Glomerular visceral epithelial cell (primary cell): ENCODE data around the gene ATG2B.
A peak's percentile ranks its signal among the peaks of the same experiment; 100 is the strongest.
"Not testable (repeated sequence)": the region's sequence is repeated elsewhere in the genome, so short reads cannot be mapped to it uniquely, and the experiment has no call there.

Experiments used
- DNase-seq: peaks from one replicate; pipeline ENCODE4 v3.0.0-alpha.2; 2016; ENCODE audit errors: extremely low spot score

Gene ATG2B

DNA sequence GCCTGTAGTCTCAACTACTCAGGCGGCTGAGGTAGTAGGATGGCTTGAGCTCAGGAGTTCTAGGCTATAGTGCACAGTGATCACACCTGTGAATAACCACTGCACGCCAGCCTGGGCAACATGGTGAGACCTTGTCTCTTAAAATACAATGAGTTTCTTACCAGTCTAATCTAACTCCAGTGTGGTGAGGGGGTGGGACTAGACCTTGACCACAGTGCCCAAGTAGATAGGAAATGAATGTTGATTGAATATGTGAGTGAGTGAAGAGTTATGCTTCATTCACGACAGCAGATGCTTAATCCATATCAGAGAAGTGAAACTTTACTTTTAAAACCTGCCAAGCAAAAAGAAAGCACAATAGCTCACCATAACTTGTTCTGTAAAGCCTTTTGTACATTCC is 17.6 kb upstream of the ATG2B start:
- DNase-seq: no peak

DNA sequence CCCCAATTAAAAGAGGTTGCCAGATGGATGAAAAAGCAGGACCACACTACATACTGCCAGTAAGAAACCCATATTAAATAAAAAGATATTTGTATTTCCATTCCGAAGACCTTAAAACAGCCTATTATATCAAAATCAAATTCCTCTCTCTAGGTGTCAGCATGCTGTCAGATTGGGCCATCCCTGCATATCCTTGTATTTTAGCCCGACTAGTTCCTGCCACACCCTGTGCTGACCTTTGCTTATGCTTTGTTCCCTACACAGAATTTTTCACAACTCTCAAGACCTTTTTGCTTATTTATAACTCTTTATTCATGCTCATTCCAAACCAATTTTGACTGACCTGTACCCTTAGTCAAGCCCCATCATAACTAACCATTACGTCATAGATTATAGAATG is 13.0 kb upstream of the ATG2B start:
- no peak for DNase-seq

DNA sequence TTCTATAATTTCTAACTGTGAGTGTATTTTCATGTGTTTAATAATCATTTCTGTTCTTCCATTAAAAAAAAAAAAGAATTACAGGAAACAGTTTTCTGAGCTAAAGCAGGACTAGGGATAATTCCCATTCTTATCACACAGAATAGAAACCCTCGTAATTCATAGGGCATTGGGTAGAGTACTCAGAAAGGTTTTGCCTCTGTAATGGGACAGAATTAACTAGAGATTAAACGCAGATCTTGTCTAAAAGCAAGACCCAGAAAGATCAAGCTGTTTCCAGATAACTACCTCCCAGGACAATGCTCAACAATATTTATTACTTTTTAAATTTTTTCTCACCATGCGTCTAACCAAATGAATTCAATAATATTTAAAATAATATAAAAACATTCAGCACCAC is 10.4 kb upstream of the ATG2B start:
- no peak for DNase-seq

DNA sequence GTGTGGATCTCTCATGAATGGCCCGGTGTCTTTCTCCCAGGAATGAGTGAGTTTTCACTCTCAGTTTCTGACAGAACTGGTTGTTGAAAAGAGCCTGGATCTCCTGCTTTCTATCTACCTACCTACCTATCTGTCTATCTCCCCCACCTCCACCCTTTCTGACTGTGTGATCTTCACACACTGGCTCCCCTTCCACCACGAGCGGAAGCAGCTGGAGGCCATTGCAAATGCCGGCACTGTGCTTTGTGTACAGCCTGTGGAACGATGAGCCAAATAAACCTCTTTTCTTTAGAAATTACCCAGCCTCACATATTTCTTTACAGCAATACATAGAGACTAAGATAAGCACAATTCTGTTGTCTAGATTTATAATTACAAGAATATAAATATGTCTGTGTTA is 7.4 kb upstream of the ATG2B start:
- no peak for DNase-seq

DNA sequence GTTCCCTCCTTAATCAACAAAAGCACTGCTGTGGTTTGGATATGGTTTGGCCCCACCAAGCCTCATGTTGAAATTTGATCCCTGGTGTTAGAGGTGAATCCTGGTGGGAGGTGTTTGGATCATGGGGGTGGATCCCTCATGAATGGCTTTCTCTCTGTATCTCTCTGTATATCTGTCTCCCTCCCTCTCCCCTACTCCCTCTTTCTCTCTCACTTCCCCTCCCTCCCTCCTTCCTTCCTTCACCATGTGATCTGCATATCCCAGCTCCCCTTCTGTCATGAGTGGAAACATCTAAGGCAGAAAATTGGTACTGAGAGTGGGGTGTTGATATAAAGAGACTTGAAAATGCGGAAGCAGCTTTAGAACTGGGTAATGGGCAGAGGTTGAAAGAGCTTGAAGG is 5.4 kb upstream of the ATG2B start:
- no peak for DNase-seq

DNA sequence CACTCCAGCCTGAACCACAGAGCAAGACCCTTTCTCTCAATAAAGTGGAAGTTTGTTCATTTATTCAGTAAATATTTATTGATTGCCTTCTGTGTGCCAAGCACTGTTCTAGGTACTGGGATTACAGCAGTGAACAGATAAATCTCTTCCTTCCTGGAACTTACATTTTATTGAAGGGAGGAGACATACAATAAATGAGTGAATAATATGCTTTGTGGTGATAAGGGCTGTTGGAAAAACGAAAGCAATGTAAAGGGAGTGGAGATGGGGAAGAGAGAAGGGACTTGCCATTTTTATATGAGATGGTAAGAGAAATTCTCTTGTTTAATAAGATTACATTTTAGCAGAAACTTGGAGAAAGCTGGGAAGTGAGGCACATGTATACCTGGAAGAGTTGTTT is 1.8 kb upstream of the ATG2B start:
- DNase-seq: no peak

DNA sequence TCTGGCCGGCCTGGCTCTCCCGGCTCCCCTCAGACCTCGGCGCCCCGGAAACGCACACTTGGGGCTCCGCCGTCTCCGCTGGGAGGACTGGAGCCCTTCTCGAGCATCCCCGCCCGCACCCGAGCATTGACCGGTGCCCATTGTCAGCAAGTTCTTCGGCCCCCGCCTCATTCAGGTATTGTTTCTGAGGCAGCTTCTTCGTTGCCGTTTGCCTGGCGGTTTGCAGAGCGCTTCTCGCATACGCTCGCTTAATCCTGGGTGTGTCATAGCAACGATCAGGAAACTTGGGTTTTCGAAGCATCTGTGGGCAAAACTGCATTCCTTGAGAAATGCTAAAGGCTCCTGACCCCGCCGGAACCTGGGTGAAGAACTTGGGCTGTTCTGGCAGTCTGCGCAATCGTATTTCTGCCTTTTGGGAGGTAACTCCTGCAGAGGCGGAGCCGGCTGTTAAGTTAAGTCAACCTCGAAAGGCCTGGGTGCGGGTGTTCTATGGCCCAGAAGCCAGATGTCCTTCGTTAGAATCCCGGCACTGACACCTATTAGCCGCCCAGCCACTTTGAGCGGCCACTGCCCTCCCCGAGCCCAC is 703 bp upstream of the ATG2B start:
- DNase-seq: peak; percentile 68

DNA sequence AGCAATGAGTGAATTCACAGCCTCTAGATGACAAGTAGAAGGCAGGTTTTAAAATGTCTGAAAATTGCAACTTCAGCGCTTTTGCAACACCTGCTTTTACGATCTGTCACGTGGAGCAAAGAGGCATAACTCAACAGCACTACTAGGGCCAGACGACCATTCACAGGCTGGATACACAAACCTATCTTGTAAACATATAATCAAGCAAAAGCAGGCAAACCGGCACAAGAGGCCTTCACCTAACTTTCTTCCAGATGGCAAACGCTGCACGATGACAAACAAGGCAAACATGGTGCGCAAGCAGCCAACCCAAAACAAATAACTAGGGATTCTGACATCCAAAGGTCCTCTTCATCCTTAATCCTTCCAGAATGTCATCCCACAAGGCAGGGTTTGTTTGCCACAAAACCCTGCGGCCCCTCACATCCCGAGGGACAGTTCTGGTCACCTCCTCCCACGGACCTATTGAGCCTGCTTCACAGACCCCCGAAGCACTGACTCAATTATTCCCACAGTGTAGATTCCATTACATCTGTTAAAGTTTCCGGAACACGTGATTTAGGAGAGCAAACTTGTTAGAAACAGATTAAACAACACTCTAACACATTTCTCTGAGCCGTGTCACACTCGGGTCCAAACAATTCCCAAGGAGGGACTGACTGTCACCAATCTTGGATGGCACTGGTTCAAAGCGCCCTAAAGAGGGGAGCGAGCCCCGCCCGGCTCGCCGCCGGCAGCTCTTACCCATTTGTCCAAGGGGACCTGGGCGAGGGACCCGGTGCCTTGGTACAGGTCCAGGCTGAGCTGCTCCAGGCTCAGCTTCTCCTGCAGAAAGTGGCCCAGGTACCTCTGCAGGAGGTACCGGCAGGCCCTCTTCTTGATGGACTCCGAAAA is 823 bp downstream of the ATG2B start:
- peak; percentile 14 for DNase-seq

DNA sequence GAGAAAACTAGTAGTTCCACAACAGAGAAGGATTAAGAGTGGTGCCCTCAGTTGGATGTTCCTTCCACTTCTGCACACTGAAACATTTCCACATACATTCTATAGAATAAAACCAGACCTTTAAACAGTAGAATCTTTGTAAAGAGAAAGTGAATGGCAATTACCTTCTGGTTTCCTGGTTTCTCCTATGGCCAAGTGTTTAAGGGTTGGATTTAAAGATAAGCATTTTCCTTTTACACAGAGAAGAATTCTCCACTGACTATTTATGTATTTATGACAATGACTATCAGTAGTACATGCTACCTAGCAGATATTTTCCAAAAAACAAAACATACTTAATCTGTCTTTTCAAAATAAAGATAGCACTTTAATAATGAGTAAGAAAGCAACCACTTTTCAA is 3.2 kb downstream of the ATG2B start:
- DNase-seq: no peak

DNA sequence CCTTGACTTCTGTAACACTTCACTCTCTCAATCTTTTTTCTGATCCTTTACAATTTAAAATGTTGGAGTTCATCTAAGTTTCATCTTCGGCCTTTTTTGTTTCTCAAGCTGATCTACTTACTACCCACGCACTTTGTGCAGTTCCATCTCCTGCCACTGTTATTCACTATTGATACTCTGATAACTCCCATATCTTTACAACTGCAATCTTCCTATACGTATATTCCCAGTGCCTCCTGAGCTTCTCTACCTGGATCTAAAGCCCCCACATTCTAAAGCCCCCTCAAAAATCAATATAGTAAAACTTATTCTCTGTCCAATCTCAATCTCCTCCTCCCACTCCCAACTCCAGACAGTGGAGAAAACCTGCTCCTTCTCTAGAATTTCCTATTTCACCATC is 5.9 kb downstream of the ATG2B start:
- no peak for DNase-seq

DNA sequence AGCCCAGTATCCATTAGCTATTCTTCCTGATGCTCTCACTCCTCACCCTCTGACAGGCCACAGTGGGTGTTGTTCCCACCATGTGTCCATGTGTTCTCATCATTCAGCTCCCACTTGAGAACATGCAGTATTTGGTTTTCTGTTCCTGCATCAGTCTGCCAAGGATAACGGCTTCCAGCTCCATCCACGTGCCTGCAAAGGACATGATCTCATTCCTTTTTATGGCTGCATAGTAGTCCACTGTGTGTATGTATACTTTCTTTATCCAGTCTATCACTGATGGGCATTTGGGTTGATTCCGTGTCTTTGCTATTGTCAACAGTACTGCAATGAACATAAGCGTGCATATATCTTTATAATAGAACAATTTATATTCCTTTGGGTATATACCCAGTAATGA is 8.9 kb downstream of the ATG2B start:
- DNase-seq: no peak

DNA sequence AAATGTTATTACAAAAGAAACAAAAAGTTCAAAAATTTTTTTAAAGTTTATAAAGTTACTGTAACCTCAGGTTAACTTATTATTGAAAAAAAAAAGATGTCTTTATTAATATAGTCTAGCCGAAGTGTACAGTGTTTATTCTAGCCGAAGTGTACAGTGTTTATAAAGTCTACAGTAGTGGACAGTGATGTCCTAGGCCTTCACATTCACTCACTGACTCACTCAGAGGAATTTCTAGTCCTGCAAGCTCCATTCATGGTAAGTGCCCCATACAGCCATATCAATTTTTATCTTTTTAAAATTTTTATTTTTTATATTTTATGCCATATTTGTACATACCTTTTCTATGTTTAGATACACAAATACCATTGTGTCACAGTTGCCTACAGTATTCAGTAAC is 10.4 kb downstream of the ATG2B start:
- no peak for DNase-seq

DNA sequence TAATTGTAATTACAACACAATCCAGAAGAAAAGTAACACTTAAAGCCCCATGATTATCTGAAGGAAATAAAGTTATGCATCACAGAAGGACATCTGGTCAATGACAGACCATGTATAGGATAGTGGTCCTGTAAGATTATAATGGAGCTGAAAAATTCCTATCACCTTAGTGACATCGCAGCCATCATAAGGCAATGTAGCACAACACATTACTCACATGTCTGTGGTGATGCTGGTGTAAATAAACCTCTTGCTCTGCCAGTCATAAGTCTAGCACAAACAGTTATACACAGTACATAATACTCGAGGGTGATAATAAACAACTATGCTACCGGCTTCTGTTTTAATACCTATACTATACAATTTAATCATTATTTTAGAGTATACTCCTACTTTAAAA is 11.2 kb downstream of the ATG2B start:
- no peak for DNase-seq

DNA sequence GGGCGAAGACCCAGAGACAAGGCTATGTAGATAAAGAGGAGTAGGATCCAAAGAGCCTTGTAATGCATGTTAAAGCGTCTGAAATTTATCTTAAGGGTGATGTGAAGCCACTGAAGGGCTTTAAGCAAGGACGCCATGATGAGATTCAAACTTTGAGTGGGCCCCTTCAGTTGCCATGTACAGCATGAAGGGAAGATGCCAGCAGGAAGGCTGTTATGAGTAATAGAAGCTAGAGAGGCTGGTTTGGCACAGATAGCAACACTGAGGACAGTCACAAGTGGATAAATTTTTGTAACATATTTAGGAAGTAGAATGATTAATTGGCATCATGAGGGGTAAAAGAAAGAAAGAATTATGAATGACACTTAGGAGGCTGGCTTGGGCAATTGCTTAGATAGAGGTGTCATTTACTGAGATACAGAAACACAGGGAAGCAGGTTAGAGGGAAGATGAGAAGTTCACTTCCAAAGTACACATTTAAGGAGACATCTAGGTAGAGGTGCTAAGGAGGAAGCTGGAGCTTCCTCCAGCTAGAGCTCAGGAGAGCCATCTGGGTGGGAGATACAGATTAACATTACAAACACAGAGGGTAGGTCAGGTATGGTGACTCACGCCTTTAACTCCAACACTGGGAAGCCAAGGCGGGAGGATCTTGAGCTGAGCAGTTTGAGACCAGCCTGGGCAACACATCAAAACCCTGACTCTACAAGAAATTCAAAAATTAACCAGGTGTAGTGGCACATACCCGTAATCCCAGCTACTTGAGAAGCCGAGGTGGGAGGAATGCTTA is 13.7 kb downstream of the ATG2B start:
- peak; percentile 3 for DNase-seq

DNA sequence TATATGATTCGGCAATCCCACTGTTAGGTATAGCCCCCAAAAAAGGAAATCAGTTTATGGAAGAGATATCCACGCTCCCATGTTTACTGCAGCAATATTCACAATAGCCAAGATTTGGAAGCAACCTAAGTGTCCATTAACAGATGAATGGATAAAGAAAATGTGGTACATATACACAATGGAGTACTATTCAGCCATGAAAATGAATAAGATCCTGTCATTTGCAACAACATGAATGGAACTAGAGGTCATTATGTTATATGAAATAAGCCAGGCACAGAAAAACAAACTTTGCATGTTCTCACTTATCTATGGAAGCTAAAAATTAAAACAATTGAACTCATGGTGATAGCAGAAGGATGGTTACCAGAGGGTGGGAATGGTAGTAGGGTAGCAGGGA is 15.2 kb downstream of the ATG2B start:
- DNase-seq: not testable (repeated sequence)

DNA sequence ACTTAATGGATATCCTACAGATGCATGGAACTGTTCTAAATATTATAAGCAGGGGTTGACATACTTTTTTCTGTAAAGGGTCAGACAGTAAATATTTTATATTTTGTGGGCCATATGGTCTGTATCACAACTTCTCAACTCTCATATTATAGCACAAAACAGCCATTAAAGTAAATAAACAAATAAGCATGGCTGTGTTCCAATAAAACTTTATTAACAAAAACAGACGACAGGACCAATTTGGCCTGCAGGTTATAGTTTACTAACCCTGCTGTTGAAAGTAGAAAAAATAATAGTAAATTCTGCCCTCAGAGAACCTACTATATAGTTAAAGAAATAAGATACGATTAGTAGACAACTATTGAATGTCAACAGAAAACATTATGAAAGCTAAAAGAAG is 17.5 kb downstream of the ATG2B start:
- DNase-seq: no peak

DNA sequence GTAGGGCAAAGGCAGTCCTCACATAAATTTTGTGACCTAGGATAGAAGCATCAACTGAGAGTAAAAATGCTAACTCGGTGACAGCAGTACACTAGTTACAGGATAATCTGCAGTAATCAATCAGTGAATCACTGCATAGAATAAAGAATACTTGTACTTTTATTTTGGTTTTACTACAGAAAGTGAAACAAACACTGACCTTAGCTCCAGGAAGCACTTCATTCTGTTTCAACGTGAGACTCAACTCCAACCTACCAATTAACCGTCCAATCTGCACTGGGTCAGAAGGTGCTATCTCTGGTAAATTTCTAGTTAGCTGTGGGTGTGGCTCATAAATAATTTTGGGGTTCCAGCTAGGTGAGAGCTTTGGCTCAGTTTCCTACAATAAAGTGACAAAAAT is 21.8 kb downstream of the ATG2B start:
- DNase-seq: no peak

DNA sequence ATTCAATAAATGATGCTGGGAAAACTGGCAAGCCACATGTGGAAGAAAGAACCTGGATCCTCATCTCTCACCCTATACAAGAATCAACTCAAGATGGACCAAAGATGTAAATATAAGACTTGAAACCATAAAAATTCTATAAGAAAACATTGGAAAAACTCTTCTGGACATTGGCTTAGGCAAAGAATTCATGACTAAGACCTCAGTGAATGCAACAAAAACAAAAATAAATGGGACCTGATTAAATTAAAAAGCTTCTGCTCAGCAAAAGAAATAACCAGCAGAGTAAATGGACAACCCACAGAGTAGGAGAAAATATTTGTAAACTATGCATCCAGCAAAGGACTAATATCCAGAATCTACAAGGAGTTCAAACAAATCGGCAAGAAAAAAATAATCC is 24.6 kb downstream of the ATG2B start:
- DNase-seq: no peak

DNA sequence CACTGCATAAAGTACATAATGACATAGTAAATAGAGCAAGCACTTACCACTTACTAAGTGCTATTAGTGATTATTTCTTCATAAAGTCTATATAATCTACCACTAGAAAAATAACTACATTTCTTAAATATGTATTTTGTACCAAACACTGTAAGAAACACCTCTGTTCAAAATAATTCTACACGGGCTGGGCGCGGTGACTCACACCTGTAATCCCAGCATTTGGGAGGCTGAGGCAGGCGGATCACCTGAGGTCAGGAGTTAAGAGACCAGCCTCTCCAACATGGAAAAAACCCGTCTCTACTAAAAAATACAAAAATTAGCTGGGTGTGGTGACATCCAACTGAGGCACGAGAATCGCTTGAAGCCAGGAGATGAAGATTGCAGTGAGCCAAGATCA is 38.9 kb downstream of the ATG2B start:
- DNase-seq: no peak

DNA sequence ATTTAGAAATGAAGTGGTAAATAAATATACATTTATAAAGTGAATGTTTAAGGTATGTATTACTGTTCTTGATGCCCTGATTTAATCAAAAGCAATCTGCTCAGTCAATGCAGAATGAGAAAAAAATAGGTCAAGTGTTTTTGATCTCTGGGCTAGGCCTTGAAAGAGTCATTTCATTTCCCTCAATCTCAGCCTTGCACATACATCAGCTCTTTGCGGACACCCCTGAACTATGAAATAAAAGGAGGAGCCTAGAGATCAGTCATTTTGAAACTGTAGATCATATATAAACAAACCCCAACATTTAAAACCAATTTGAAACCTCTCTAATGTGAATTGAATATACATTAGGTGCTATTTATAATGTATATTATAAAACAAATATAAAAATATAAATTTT is 42.5 kb downstream of the ATG2B start:
- no peak for DNase-seq

DNA sequence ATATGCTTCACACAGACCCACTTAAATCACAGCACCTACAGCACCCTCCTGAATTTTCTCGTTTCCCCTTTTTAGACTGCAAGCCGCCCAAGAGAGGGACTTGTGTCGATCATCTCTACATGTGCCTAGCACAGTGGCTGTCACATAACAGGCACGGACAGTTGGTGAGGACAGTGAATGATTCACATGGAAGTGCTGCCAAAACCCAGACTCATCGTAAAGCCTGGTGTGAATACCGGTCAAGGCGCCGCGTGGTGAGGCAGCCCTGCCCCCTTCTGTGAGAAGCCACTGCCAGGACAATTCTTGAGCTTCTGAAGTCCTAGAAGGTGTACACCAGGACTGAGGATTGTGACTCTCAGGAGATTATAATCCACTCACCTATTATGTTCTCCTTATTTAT is 44.3 kb downstream of the ATG2B start:
- no peak for DNase-seq

DNA sequence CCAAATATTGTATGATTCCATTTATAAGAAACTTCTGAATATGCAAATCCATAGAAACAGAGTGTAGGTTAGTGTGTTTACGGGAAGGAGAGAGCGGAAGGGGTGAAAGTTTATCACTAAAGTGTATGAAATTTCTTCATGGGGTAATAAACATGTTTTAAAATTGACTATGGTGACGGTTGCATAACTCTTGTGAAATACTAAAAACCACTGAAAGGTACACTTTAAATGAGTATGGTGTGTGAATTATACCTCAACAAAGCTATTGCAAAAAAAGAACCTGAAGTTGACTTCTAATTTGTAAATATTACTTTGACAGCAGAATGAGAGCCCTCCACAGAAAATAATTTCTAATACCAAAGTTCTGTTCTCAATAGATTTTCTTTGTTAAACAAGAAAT is 47.1 kb downstream of the ATG2B start:
- DNase-seq: no peak

DNA sequence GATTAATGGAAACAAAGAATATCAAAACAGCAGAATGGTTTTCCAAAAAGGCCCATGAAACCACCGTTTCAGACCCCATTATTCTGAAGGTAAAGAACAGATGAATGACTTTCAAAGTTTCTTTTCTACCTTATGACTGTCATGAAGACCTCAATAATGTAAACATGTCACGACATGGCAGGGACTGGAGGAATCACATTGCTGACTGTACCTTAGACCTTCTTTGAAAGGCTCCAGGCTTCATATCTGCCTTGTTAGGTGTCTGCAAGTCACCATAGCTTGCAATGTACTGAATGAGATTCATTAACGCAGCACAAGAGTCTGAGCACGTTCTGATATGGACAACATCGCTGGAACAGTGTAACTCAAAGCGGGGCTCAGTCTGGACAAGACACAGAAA is 52.2 kb downstream of the ATG2B start:
- DNase-seq: no peak
